ENCODE data around the gene AKNA. TPM values are rescaled to one million over a fixed set of nuclear protein-coding genes. Genes with fewer than 3 reads are reported as not detected.

AKNA gene
- total and polyA plus RNA-seq, 4 donors: 29.5 to 79.5 (median 48.6) TPM

DNA sequence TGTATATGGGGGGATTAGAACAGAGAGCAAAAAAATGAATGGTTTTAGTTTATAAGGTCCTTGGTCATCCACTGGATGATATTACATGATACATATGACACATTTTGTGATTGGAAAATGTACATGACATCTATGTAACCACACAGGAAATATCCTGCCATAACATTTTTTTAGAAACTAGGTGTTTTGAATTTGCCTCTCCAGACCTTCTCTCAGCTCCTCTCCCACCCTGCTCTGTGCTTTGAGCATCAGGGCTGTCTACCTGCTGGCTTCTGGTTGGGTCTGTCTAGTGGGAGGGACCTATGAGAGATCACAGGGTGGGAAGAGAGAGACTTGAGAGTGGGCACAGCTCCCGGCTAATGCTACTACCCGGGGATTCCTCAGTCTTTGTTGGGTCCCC is 24.4 kb downstream of the AKNA start:
- no peak for DNase-seq
- no peaks in the 10 kb centered on the region for H3K27me3 ChIP-seq (ENCODE audit: control insufficient read depth in 3 of 3, insufficient read depth in 3 of 3, low read length in 2 of 3)
- TF ChIP-seq, protein P1, sequence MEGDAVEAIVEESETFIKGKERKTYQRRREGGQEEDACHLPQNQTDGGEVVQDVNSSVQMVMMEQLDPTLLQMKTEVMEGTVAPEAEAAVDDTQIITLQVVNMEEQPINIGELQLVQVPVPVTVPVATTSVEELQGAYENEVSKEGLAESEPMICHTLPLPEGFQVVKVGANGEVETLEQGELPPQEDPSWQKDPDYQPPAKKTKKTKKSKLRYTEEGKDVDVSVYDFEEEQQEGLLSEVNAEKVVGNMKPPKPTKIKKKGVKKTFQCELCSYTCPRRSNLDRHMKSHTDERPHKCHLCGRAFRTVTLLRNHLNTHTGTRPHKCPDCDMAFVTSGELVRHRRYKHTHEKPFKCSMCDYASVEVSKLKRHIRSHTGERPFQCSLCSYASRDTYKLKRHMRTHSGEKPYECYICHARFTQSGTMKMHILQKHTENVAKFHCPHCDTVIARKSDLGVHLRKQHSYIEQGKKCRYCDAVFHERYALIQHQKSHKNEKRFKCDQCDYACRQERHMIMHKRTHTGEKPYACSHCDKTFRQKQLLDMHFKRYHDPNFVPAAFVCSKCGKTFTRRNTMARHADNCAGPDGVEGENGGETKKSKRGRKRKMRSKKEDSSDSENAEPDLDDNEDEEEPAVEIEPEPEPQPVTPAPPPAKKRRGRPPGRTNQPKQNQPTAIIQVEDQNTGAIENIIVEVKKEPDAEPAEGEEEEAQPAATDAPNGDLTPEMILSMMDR (IDR thresholded peaks at IDR 0.05; ENCODE audit: control extremely low read depth, extremely low read depth): no peak
- no peaks in the 10 kb centered on the region for H3K9me3 ChIP-seq (ENCODE audit: control insufficient read depth in 4 of 4, insufficient read depth in 3 of 4, low read length in 3 of 4)
- no peak overlapping the region for H3K4me3 ChIP-seq
- 40 to 71% methylated on average over 2 of the region's 2 CpGs for WGBS, 2 donors
- H3K27ac ChIP-seq (ENCODE audit: low read depth in 1 of 2, low read length in 1 of 2): peak overlapping the region in 1 of 2 donors; percentile 27
- H3K9ac ChIP-seq (ENCODE audit: insufficient read depth in 1 of 2, low read length in 2 of 2): no peak overlapping the region
- peaks cover 0 to 8% (median 5%) of the 10 kb centered on the region in 5 donors for H3K4me1 ChIP-seq (ENCODE audit: control insufficient read depth in 5 of 5, insufficient read depth in 5 of 5, low read length in 5 of 5)
- ATAC-seq (ENCODE audit: insufficient read depth, low FRiP score): no peak
- H3K36me3 ChIP-seq (ENCODE audit: control insufficient read depth in 4 of 4, insufficient read depth in 4 of 4, low read length in 4 of 4): peaks cover 4 to 67% (median 57%) of the 10 kb centered on the region in 4 donors

DNA sequence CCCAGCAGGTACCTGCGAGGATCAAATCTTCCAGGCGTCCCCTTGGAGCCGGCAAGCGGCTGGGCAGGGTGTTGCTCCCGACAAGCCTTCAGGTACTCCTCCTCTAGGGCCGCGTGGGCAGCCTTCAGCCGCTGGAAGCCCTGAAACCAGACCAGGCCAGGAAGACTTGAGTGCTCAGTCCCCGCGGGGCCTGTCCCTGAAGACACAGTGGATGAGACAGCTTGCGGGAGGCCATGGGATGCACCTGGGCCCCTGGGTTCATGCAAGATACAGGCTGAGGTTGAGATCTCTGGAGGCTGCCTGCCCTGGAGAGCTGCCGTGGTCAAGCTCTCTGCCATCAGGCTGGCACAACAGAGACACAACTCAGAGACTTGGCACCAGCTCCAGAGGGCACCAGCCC is 25.4 kb downstream of the AKNA start:
- Histone ChIP-seq H3K9me3 (ENCODE audit: control insufficient read depth in 4 of 4, insufficient read depth in 3 of 4, low read length in 3 of 4) (no peaks in the 10 kb centered on the region), H3K27me3 (ENCODE audit: control insufficient read depth in 3 of 3, insufficient read depth in 3 of 3, low read length in 2 of 3) (no peaks in the 10 kb centered on the region), H3K27ac (ENCODE audit: low read depth in 1 of 2, low read length in 1 of 2) (peak overlapping the region in 1 of 2 donors; percentile 47), H3K4me3 (no peak overlapping the region), H3K36me3 (ENCODE audit: control insufficient read depth in 4 of 4, insufficient read depth in 4 of 4, low read length in 4 of 4) (peaks cover 7 to 71% (median 57%) of the 10 kb centered on the region in 4 donors), H3K9ac (ENCODE audit: insufficient read depth in 1 of 2, low read length in 2 of 2) (no peak overlapping the region), H3K4me1 (ENCODE audit: control insufficient read depth in 5 of 5, insufficient read depth in 5 of 5, low read length in 5 of 5) (peaks cover 0 to 6% (median 2%) of the 10 kb centered on the region in 5 donors)
- WGBS, 2 donors: 87 to 91% methylated on average over 12 of the region's 12 CpGs
- TF ChIP-seq, protein P1 (IDR thresholded peaks at IDR 0.05; ENCODE audit: control extremely low read depth, extremely low read depth): no peak
- ATAC-seq (ENCODE audit: insufficient read depth, low FRiP score) (no peak), DNase-seq (no peak)

DNA sequence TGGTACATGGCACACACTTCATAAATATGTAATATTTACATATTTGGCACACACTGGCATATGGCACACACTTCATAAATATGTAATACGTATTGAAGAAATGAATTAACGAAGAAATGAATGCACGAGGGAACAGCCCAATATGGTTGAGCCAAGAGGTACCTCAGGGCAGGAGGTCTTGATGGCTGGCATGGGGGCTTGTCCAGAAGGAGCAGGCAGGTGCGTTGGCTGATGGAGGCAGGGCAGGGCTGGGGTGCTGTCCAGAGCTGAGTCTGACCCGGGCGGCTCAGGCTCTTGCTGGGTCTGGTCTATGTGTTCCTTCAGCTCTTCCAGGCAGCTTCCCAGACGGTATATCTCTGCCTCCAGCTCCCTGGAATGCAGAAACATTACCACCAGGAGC is 26.2 kb downstream of the AKNA start:
- H3K27me3 ChIP-seq (ENCODE audit: control insufficient read depth in 3 of 3, insufficient read depth in 3 of 3, low read length in 2 of 3): no peaks in the 10 kb centered on the region
- H3K9me3 ChIP-seq (ENCODE audit: control insufficient read depth in 4 of 4, insufficient read depth in 3 of 4, low read length in 3 of 4): no peaks in the 10 kb centered on the region
- no peak overlapping the region for H3K4me3 ChIP-seq
- no peak for DNase-seq
- WGBS, 2 donors: 96% methylated on average over 7 of the region's 7 CpGs
- H3K36me3 ChIP-seq (ENCODE audit: control insufficient read depth in 4 of 4, insufficient read depth in 4 of 4, low read length in 4 of 4): peaks cover 7 to 77% (median 64%) of the 10 kb centered on the region in 4 donors
- no peak for ATAC-seq (ENCODE audit: insufficient read depth, low FRiP score)
- no peak overlapping the region for H3K27ac ChIP-seq (ENCODE audit: low read depth in 1 of 2, low read length in 1 of 2)
- TF ChIP-seq, protein P1 (IDR thresholded peaks at IDR 0.05; ENCODE audit: control extremely low read depth, extremely low read depth): no peak
- H3K4me1 ChIP-seq (ENCODE audit: control insufficient read depth in 5 of 5, insufficient read depth in 5 of 5, low read length in 5 of 5): peaks cover 0 to 4% (median 0%) of the 10 kb centered on the region in 5 donors
- no peak overlapping the region for H3K9ac ChIP-seq (ENCODE audit: insufficient read depth in 1 of 2, low read length in 2 of 2)

DNA sequence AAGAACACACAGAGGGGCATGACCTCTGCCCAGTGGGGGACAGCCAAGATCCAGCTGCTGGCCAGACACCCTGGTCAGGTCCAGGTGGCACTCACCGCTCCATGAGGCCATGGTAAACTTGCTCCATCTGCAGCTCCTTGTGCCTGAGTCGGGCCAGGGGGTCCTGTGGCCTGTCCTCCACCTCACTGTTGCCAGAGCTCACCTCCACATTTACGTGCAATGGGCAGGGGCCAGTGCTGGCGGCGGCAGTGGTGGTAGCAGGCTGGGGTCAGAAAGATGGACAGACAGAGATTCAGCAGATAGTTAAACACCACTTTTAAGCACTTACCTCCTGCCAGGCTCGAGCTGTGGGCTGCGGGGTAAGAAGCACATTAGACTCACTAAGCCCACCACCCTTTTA is 28.0 kb downstream of the AKNA start:
- Histone ChIP-seq H3K9me3 (ENCODE audit: control insufficient read depth in 4 of 4, insufficient read depth in 3 of 4, low read length in 3 of 4) (no peaks in the 10 kb centered on the region), H3K4me3 (no peak overlapping the region), H3K36me3 (ENCODE audit: control insufficient read depth in 4 of 4, insufficient read depth in 4 of 4, low read length in 4 of 4) (peaks cover 9 to 75% (median 70%) of the 10 kb centered on the region in 4 donors), H3K4me1 (ENCODE audit: control insufficient read depth in 5 of 5, insufficient read depth in 5 of 5, low read length in 5 of 5) (peaks cover 0 to 3% (median 0%) of the 10 kb centered on the region in 5 donors), H3K27ac (ENCODE audit: low read depth in 1 of 2, low read length in 1 of 2) (no peak overlapping the region), H3K9ac (ENCODE audit: insufficient read depth in 1 of 2, low read length in 2 of 2) (no peak overlapping the region), H3K27me3 (ENCODE audit: control insufficient read depth in 3 of 3, insufficient read depth in 3 of 3, low read length in 2 of 3) (no peaks in the 10 kb centered on the region)
- ATAC-seq (ENCODE audit: insufficient read depth, low FRiP score) (no peak), DNase-seq (no peak)
- WGBS, 2 donors: 97% methylated on average over 7 of the region's 7 CpGs
- TF ChIP-seq, protein P1 (IDR thresholded peaks at IDR 0.05; ENCODE audit: control extremely low read depth, extremely low read depth): no peak

All from lung (tissue), 12 donors.